GM20000 (cell line): ENCODE measurements around the gene UBN1.

Experiments used
- DNase-seq: peaks from one replicate; pipeline ENCODE4 v3.0.0; 2012; ENCODE audit warnings: low spot score
- CTCF ChIP-seq: IDR thresholded peaks from 2 replicates; pipeline ENCODE4 v1.5.1; 2012; ENCODE audit warnings: mild to moderate bottlenecking, control low read depth; ENCODE audit errors: extremely low read depth, missing control alignments

Gene UBN1

GRCh38 chr16:4910828-4911227 lies 63.5 kb downstream of the UBN1 start:
- no peak for TF ChIP-seq CTCF
- DNase-seq, result no peak

GRCh38 chr16:4911970-4912386 lies 64.7 kb downstream of the UBN1 start:
- TF ChIP-seq CTCF, result no peak
- no peak for DNase-seq

GRCh38 chr16:4913130-4913773 lies 66.0 kb downstream of the UBN1 start:
- no peak for TF ChIP-seq CTCF
- no peak for DNase-seq

- TF ChIP-seq CTCF, result no peak
- no peak for DNase-seq
These were observed 66.7 kb downstream of the UBN1 start for GRCh38 chr16:4913774-4914525.

GRCh38 chr16:4914528-4915225 lies 67.4 kb downstream of the UBN1 start:
- DNase-seq, result no peak
- TF ChIP-seq CTCF, result no peak

GRCh38 chr16:4915226-4915761 lies 68.0 kb downstream of the UBN1 start:
- TF ChIP-seq CTCF, result no peak
- no peak for DNase-seq

- no peak for TF ChIP-seq CTCF
These were observed 69.8 kb downstream of the UBN1 start for GRCh38 chr16:4917117-4917516.

More at GRCh38 chr16:4917117-4917516, 69.8 kb downstream of the UBN1 start:
- no peak for DNase-seq
